ENCODE measurements around the gene FXN. TPM values are rescaled to one million over a fixed set of nuclear protein-coding genes. Genes with fewer than 3 reads are reported as not detected.
A peak's percentile ranks its signal among the peaks of the same experiment; 100 is the strongest.
"Not testable (repeated sequence)": the region's sequence is repeated elsewhere in the genome, so short reads cannot be mapped to it uniquely, and the experiment has no call there.

Gene FXN
- total RNA-seq, 1 experiment from 2014 or later, result 24.1 TPM

DNA sequence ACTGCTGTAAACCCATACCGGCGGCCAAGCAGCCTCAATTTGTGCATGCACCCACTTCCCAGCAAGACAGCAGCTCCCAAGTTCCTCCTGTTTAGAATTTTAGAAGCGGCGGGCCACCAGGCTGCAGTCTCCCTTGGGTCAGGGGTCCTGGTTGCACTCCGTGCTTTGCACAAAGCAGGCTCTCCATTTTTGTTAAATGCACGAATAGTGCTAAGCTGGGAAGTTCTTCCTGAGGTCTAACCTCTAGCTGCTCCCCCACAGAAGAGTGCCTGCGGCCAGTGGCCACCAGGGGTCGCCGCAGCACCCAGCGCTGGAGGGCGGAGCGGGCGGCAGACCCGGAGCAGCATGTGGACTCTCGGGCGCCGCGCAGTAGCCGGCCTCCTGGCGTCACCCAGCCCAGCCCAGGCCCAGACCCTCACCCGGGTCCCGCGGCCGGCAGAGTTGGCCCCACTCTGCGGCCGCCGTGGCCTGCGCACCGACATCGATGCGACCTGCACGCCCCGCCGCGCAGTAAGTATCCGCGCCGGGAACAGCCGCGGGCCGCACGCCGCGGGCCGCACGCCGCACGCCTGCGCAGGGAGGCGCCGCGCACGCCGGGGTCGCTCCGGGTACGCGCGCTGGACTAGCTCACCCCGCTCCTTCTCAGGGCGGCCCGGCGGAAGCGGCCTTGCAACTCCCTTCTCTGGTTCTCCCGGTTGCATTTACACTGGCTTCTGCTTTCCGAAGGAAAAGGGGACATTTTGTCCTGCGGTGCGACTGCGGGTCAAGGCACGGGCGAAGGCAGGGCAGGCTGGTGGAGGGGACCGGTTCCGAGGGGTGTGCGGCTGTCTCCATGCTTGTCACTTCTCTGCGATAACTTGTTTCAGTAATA is at the start of gene FXN (continued):
- TF ChIP-seq POLR2AphosphoS5 (IDR thresholded peaks at IDR 0.05; ENCODE audit: low read depth, low read length) (peak; percentile 79), POLR2A (IDR thresholded peaks at IDR 0.05; ENCODE audit: borderline replicate concordance, extremely low read depth, insufficient read depth, insufficient read length) (peak; percentile 61)

- CTCF ChIA-PET; H3K9me2 ChIP-seq (ENCODE audit: insufficient read depth); intact Hi-C loops (cut with micrococcal nuclease); H3K79me2 ChIP-seq (ENCODE audit: insufficient read depth, low read length); ATAC-seq; H3K27me3 ChIP-seq (ENCODE audit: insufficient read depth, low read length); BruUV-seq (replicated peaks); H3K9me3 ChIP-seq (ENCODE audit: control insufficient read depth in 1 of 2, insufficient read depth in 1 of 2, low read depth in 1 of 2, low read length in 2 of 2); H3K4me2 ChIP-seq (ENCODE audit: low read length); H3K4me3 ChIP-seq (replicated peaks in 1 of 2; ENCODE audit: low read depth in 1 of 2, low read length in 2 of 2); H3K4me1 ChIP-seq (ENCODE audit: control insufficient read depth in 1 of 2, insufficient read depth in 2 of 2, low read length in 2 of 2); H3K36me3 ChIP-seq (ENCODE audit: control insufficient read depth in 1 of 2, insufficient read depth in 2 of 2, low read length in 2 of 2); DNase-seq (ENCODE audit: low read depth, low spot score); H3K9ac ChIP-seq (ENCODE audit: low read length); H4K20me1 ChIP-seq (ENCODE audit: insufficient read depth); POLR2A ChIA-PET; H2AFZ ChIP-seq (ENCODE audit: low read depth, low read length, poor library complexity, severe bottlenecking); H3K27ac ChIP-seq (ENCODE audit: low read depth, low read length); RAD21 ChIA-PET (ENCODE audit: low non-redundant PET in 1 of 2, low total read pairs in 2 of 2, uncharacterized antibody in 2 of 2, unreplicated experiment in 2 of 2): not testable (repeated sequence)
Measured at GRCh38 chr9:68986949-68987348, 48.6 kb upstream of the FXN start.

- DNase-seq (ENCODE audit: low read depth, low spot score), result no peak
- Histone ChIP-seq H3K4me3 (replicated peaks in 1 of 2; ENCODE audit: low read depth in 1 of 2, low read length in 2 of 2) (no peak overlapping the region), H3K79me2 (ENCODE audit: insufficient read depth, low read length) (no peaks in the 10 kb centered on the region), H3K9me3 (ENCODE audit: control insufficient read depth in 1 of 2, insufficient read depth in 1 of 2, low read depth in 1 of 2, low read length in 2 of 2) (no peaks in the 10 kb centered on the region), H3K27ac (ENCODE audit: low read depth, low read length) (no peak overlapping the region), H2AFZ (ENCODE audit: low read depth, low read length, poor library complexity, severe bottlenecking) (no peak overlapping the region), H3K27me3 (ENCODE audit: insufficient read depth, low read length) (no peaks in the 10 kb centered on the region), H3K4me2 (ENCODE audit: low read length) (no peak overlapping the region), H3K9ac (ENCODE audit: low read length) (no peak overlapping the region), H4K20me1 (ENCODE audit: insufficient read depth) (no peaks in the 10 kb centered on the region), H3K9me2 (ENCODE audit: insufficient read depth) (no peaks in the 10 kb centered on the region), H3K36me3 (ENCODE audit: control insufficient read depth in 1 of 2, insufficient read depth in 2 of 2, low read length in 2 of 2) (no peaks in the 10 kb centered on the region), H3K4me1 (ENCODE audit: control insufficient read depth in 1 of 2, insufficient read depth in 2 of 2, low read length in 2 of 2) (no peaks in the 10 kb centered on the region)
- intact Hi-C loops (cut with micrococcal nuclease), result loop anchor here (10.0 kb wide), 1 partner anchor 237 kb away; no protein-coding TSS in a partner anchor
- no TSS peak for BruUV-seq (replicated peaks)
- ChIA-PET CTCF (no interaction called here), RAD21 (ENCODE audit: low non-redundant PET in 1 of 2, low total read pairs in 2 of 2, uncharacterized antibody in 2 of 2, unreplicated experiment in 2 of 2) (no interaction called here), POLR2A (no interaction called here)
- no peak for ATAC-seq
- TF ChIP-seq EGR1 (IDR thresholded peaks at IDR 0.05; ENCODE audit: low read depth) (no peak), REST (IDR thresholded peaks at IDR 0.05; ENCODE audit: low read depth) (no peak), CBX3 (IDR thresholded peaks at IDR 0.05; ENCODE audit: low read depth) (no peak), SP1 (IDR thresholded peaks at IDR 0.05; ENCODE audit: low read depth) (no peak)
Measured at GRCh38 chr9:68991457-68991856, 44.1 kb upstream of the FXN start.

All from HCT116 (cell line).